HepG2 (cell line): ENCODE data around the gene DGUOK. TPM values are rescaled to one million over a fixed set of nuclear protein-coding genes. Genes with fewer than 3 reads are reported as not detected.
A peak's percentile ranks its signal among the peaks of the same experiment; 100 is the strongest.

Experiments
- ATAC-seq: fragments of 200-7000 bp; cut with Tn5 transposase; 3 replicates; pipeline ENCODE4 v1.9.1; 2020; ENCODE audit warnings: mild to moderate bottlenecking, moderate library complexity
- BruUV-seq: library from RNA; stranded (reverse); fragments of 400-500 nt; replicated peaks from 2 replicates; lab custom pipeline; 2021; lab: Mats Ljungman, UMichigan
- CTCF ChIA-PET: fragments of 300-600 bp; formaldehyde crosslinking; extraction: SDS; loops from one replicate; lab custom pipeline; 2021; ENCODE audit warnings: low total read pairs, inconsistent platforms, low intra/inter-chr PET ratio; lab: Yijun Ruan, JAX
- POLR2A ChIA-PET: fragments of 350-600 bp; sonication (Branson Sonifier 250); formaldehyde crosslinking; loops from one replicate; lab custom pipeline; 2020; ENCODE audit warnings: antibody characterized with exemption, inconsistent platforms; lab: Yijun Ruan, JAX
- DNase-seq: peaks from one replicate; pipeline ENCODE4 v3.0.0-alpha.2; 2015; ENCODE audit warnings: low spot score
- FAIRE-seq: peaks from 3 replicates; lab custom pipeline; 2011; peaks lifted over from hg19 to GRCh38; lab: Jason Lieb, UNC
- H2AFZ ChIP-seq: one replicate; pipeline ENCODE4 v1.6.1; 2011; ENCODE audit warnings: low read length, inconsistent platforms
- H3K27ac ChIP-seq: fragments of 300-600 bp; 3 replicates; pipeline ENCODE4 v1.8.0; 2011; ENCODE audit warnings: mixed run types, mild to moderate bottlenecking, mixed read lengths, low read length, inconsistent platforms; ENCODE audit not compliant: insufficient read depth; ENCODE audit errors: extremely low read length
- H3K27me3 ChIP-seq, 2 experiments: fragments of 200-600 bp in 1 of 2; 2 replicates in 1 of 2; 3 replicates in 1 of 2; pipeline versions ENCODE4 v1.6.0 to v1.8.0; 2011; ENCODE audit warnings: low read length in 2 of 2, mild to moderate bottlenecking in 2 of 2, moderate library complexity in 2 of 2, inconsistent platforms in 1 of 2; ENCODE audit not compliant: insufficient read depth in 2 of 2, control insufficient read depth in 1 of 2
- H3K36me3 ChIP-seq, 2 experiments: fragments of 200-600 bp in 1 of 2; replicated peaks in 1 of 2; 2 replicates in 1 of 2; 3 replicates in 1 of 2; pipeline versions ENCODE4 v1.5.1 to v1.8.0; 2011; ENCODE audit warnings: low read length in 2 of 2, inconsistent platforms in 1 of 2; ENCODE audit not compliant: insufficient read depth in 2 of 2, control insufficient read depth in 1 of 2
- H3K4me1 ChIP-seq: 2 replicates; pipeline ENCODE4 v1.5.1; 2012; ENCODE audit warnings: low read length, inconsistent platforms; ENCODE audit not compliant: insufficient read depth
- H3K4me2 ChIP-seq: 2 replicates; pipeline ENCODE4 v1.6.0; 2011; ENCODE audit warnings: low read depth, low read length, inconsistent platforms
- H3K4me3 ChIP-seq, 3 experiments: fragments of 200-600 bp in 1 of 3; sonication (generic), shearing (Covaris generic) in 1 of 3; replicated peaks in 1 of 3; 2 replicates each; pipeline ENCODE4 v1.5.1; 2011 to 2016; ENCODE audit warnings: low read length in 3 of 3, inconsistent platforms in 2 of 3, low read depth in 2 of 3, mild to moderate bottlenecking in 2 of 3, control low read depth in 1 of 3, mixed read lengths in 1 of 3; ENCODE audit not compliant: insufficient read depth in 1 of 3
- H3K79me2 ChIP-seq: one replicate; pipeline ENCODE4 v1.6.1; 2011; ENCODE audit warnings: low read length, inconsistent platforms; ENCODE audit not compliant: insufficient read depth
- H3K9ac ChIP-seq: 2 replicates; pipeline ENCODE4 v1.6.0; 2011; ENCODE audit warnings: mild to moderate bottlenecking, low read depth, low read length, inconsistent platforms; ENCODE audit not compliant: insufficient read depth
- H3K9me3 ChIP-seq: 2 replicates; pipeline ENCODE4 v1.5.1; 2012; ENCODE audit warnings: mild to moderate bottlenecking, low read length
- H4K20me1 ChIP-seq: 2 replicates; pipeline ENCODE4 v1.6.0; 2011; ENCODE audit warnings: inconsistent platforms, mild to moderate bottlenecking, low read length, moderate library complexity; ENCODE audit not compliant: insufficient read depth
- AFF4 ChIP-seq: sonication (generic); formaldehyde crosslinking; IDR thresholded peaks from 2 replicates; pipeline ENCODE4 v1.4.0; 2020; ENCODE audit warnings: missing genetic modification reagents
- BCL6 ChIP-seq: IDR thresholded peaks from 2 replicates; pipeline ENCODE4 v1.6.1; 2016; ENCODE audit warnings: missing genetic modification reagents, missing compliant biosample characterization
- GZF1 ChIP-seq: sonication (generic); formaldehyde crosslinking; IDR thresholded peaks from 2 replicates; pipeline ENCODE4 v1.5.1; 2020; ENCODE audit warnings: mild to moderate bottlenecking, missing genetic modification reagents
- KLF6 ChIP-seq: IDR thresholded peaks from 2 replicates; pipeline ENCODE4 v1.8.0; 2016; ENCODE audit warnings: missing biosample characterization, missing genetic modification reagents
- MLX ChIP-seq: IDR thresholded peaks from 2 replicates; pipeline ENCODE4 v1.6.1; 2016
- NR1H2 ChIP-seq: sonication (generic); formaldehyde crosslinking; IDR thresholded peaks from 2 replicates; pipeline ENCODE4 v1.8.1; 2022; ENCODE audit warnings: low read depth, missing genetic modification reagents, borderline replicate concordance
- NR2F6 ChIP-seq, 2 experiments: IDR thresholded peaks; 2 replicates each; pipeline ENCODE4 v1.6.1; 2016; ENCODE audit warnings: antibody characterized with exemption in 1 of 2, mild to moderate bottlenecking in 1 of 2
- POLR2AphosphoS2 ChIP-seq: IDR thresholded peaks from 2 replicates; pipeline ENCODE4 v1.6.1; 2011; ENCODE audit warnings: low read depth, low read length, improper control_type of control experiment
- TBL1XR1 ChIP-seq: fragments of 150-350 bp; IDR thresholded peaks from 2 replicates; pipeline ENCODE4 v1.6.1; 2014; ENCODE audit warnings: borderline replicate concordance, low read length; ENCODE audit not compliant: partially characterized antibody
- TRAFD1 ChIP-seq: sonication (generic); formaldehyde crosslinking; IDR thresholded peaks from 2 replicates; pipeline ENCODE4 v1.5.1; 2020; ENCODE audit warnings: missing genetic modification reagents, mild to moderate bottlenecking, borderline replicate concordance
- ZNF251 ChIP-seq: sonication (generic); formaldehyde crosslinking; IDR thresholded peaks from 2 replicates; pipeline ENCODE4 v1.9.0; 2021; ENCODE audit warnings: mild to moderate bottlenecking, missing genetic modification reagents
- ZNF275 ChIP-seq: sonication (generic); formaldehyde crosslinking; IDR thresholded peaks from 2 replicates; pipeline ENCODE4 v1.8.0; 2022; ENCODE audit warnings: missing genetic modification reagents, mild to moderate bottlenecking, inconsistent platforms, borderline replicate concordance
- ZNF367 ChIP-seq: sonication (generic); formaldehyde crosslinking; IDR thresholded peaks from 2 replicates; pipeline ENCODE4 v1.4.0; 2020; ENCODE audit warnings: missing genetic modification reagents, borderline replicate concordance
- ZNF501 ChIP-seq: sonication (generic); formaldehyde crosslinking; IDR thresholded peaks from 2 replicates; pipeline ENCODE4 v1.5.1; 2020; ENCODE audit warnings: mild to moderate bottlenecking, moderate library complexity, missing genetic modification reagents
- ZNF766 ChIP-seq: sonication (generic); formaldehyde crosslinking; IDR thresholded peaks from 2 replicates; pipeline ENCODE4 v1.5.0; 2020; ENCODE audit warnings: missing genetic modification reagents, borderline replicate concordance
- WGBS: methylation state at CpG from one replicate; pipeline ENCODE4 v1.1.6; 2017; ENCODE audit warnings: low lambda C conversion rate; 5-methylcytosine and 5-hydroxymethylcytosine counted together
- in situ Hi-C: cut with HindIII; loops from 2 replicates; pipeline ENCODE4 v1.10.0; 2017; ENCODE audit warnings: low pct_unique_long_range_greater_than_20kb; ENCODE audit not compliant: extremely low pct_ligation_motif_present
- intact Hi-C: fragments of 100-400 bp; cut with micrococcal nuclease; formaldehyde crosslinking; loops from one replicate; pipeline ENCODE4 v1.10.0; 2022; ENCODE audit not compliant: unreplicated experiment
- polyA plus RNA-seq, 8 experiments: library from polyadenylated mRNA; depleted of rRNA in 3 of 8; stranded (reverse) in 7 of 8; unstranded in 1 of 8; fragments of >200 nt; fragmentation: Illumina TruSeq in 4 of 8; extraction: Trizol in 4 of 8; gene quantifications; 2 replicates each; pipeline versions ENCODE4 v1.2.1 to v1.2.3, GENCODE V29; 2011 to 2016; ENCODE audit warnings: low read depth in 4 of 8, missing spikeins in 1 of 8, mixed read lengths in 1 of 8; ENCODE audit not compliant: insufficient read depth in 1 of 8
- total RNA-seq, 5 experiments: library from RNA; depleted of rRNA; stranded (reverse); fragments of >200 nt; fragmentation: Illumina TruSeq; extraction: Trizol; gene quantifications; 2 replicates each; pipeline ENCODE4 v1.2.3, GENCODE V29; 2016; ENCODE audit warnings: low read depth in 1 of 5

The DGUOK gene
- total and polyA plus RNA-seq, 2 of the 13 experiments (the other 11 are each of a cell fraction or from before 2014, with no cell fraction given), result 105 to 137 TPM

- TF ChIP-seq ZNF275 (CRISPR knock-in tag) (no peak), NR1H2 (0 out of 2 replicates have a peak, but pooled peaks have one; percentile 68), TBL1XR1 (peak; percentile 29), NR2F6 (IDR thresholded peaks at IDR 0.05) (peak; percentile 82), NR2F6 (CRISPR knock-in tag; IDR thresholded peaks at IDR 0.05) (peak; percentile 91), ZNF501 (CRISPR knock-in tag) (0 out of 2 replicates have a peak, but pooled peaks have one; percentile 21), BCL6 (peak; percentile 37; the same call in 1 of the 2 replicates)
- TF ChIP-seq, all 625 proteins: peak for 26
Measured at GRCh38 chr2:73970850-73971471, 44.3 kb downstream of the DGUOK start (continued).

- no peak overlapping the region for H3K4me2 ChIP-seq
- FAIRE-seq, result no peak
- H3K9me3 ChIP-seq, result no peaks in the 10 kb centered on the region
- H3K9ac ChIP-seq, result no peak overlapping the region
- H4K20me1 ChIP-seq, result no peaks in the 10 kb centered on the region
- no peak overlapping the region for H2AFZ ChIP-seq
- 26% methylated on average over 3 of the region's 3 CpGs for WGBS
- ChIA-PET CTCF (no interaction called here), POLR2A (interaction anchor here (1.6 kb wide), 1 partner anchor 9 kb away, joined by 8 read pairs; no protein-coding TSS in a partner anchor)
- H3K4me3 ChIP-seq, result no peak overlapping the region
- intact Hi-C loops (no loop called here), in situ Hi-C loops (no loop called here)
- no peaks in the 10 kb centered on the region for H3K79me2 ChIP-seq
- no TSS peak for BruUV-seq
- H3K36me3 ChIP-seq, result no peaks in the 10 kb centered on the region
- H3K27ac ChIP-seq, result no peak overlapping the region
- peaks cover 26% of the 10 kb centered on the region for H3K4me1 ChIP-seq
- peaks cover 0 to 18% of the 10 kb centered on the region in 2 experiments; a peak in 3 of 5 replicates for H3K27me3 ChIP-seq
- no peak for DNase-seq
- ATAC-seq, result peak; percentile 20
- TF ChIP-seq AFF4 (CRISPR knock-in tag) (no peak), TRAFD1 (CRISPR knock-in tag) (no peak), ZNF766 (CRISPR knock-in tag) (no peak), ZNF251 (no peak), POLR2AphosphoS2 (no peak), ZNF367 (CRISPR knock-in tag) (no peak), GZF1 (CRISPR knock-in tag) (no peak), MLX (CRISPR knock-in tag) (no peak), KLF6 (no peak)
Measured at GRCh38 chr2:73971722-73972121, 45.0 kb downstream of the DGUOK start.
